Fibroblast of lung (primary cell): ENCODE measurements around the gene MYO1G. TPM values are rescaled to one million over a fixed set of nuclear protein-coding genes. Genes with fewer than 3 reads are reported as not detected.
"Not testable (repeated sequence)": the region's sequence is repeated elsewhere in the genome, so short reads cannot be mapped to it uniquely, and the experiment has no call there.

ENCODE experiments used
- DNase-seq, 2 donors: peaks; one replicate each; pipeline versions ENCODE4 v3.0.0 to v3.0.0-alpha.2; 2010; ENCODE audit warnings: low read depth in 2 of 2
- H2AFZ ChIP-seq: 2 replicates; pipeline ENCODE4 v1.5.1; 2012; ENCODE audit warnings: low read length, control low read depth, inconsistent platforms
- H3K27ac ChIP-seq: 2 replicates; pipeline ENCODE4 v1.5.1; 2011; ENCODE audit warnings: low read length, control low read depth; ENCODE audit not compliant: insufficient read depth
- H3K27me3 ChIP-seq: 2 replicates; pipeline ENCODE4 v1.5.1; 2011; ENCODE audit warnings: mild to moderate bottlenecking, low read length; ENCODE audit not compliant: control insufficient read depth, insufficient read depth
- H3K36me3 ChIP-seq: 2 replicates; pipeline ENCODE4 v1.5.1; 2011; ENCODE audit warnings: low read length; ENCODE audit not compliant: control insufficient read depth, insufficient read depth
- H3K4me1 ChIP-seq: 2 replicates; pipeline ENCODE4 v1.5.1; 2011; ENCODE audit warnings: low read length; ENCODE audit not compliant: control insufficient read depth, insufficient read depth; ENCODE audit errors: extremely low read depth
- H3K4me2 ChIP-seq: 2 replicates; pipeline ENCODE4 v1.5.1; 2011; ENCODE audit warnings: low read length, control low read depth; ENCODE audit not compliant: insufficient read depth; ENCODE audit errors: extremely low read depth
- H3K4me3 ChIP-seq, 4 experiments: fragments of 200-600 bp in 1 of 4; sonication (generic) in 1 of 4; replicated peaks in 1 of 4; 2 replicates each; pipeline ENCODE4 v1.5.1; 2011 to 2016; ENCODE audit warnings: low read length in 4 of 4, low read depth in 3 of 4, mild to moderate bottlenecking in 3 of 4, control low read depth in 2 of 4, inconsistent platforms in 1 of 4, mixed read lengths in 1 of 4; ENCODE audit not compliant: insufficient read depth in 1 of 4; ENCODE audit errors: control extremely low read depth in 1 of 4
- H3K79me2 ChIP-seq: 2 replicates; pipeline ENCODE4 v1.5.1; 2012; ENCODE audit warnings: mild to moderate bottlenecking, low read length, inconsistent platforms; ENCODE audit not compliant: control insufficient read depth, insufficient read depth
- H3K9ac ChIP-seq: 2 replicates; pipeline ENCODE4 v1.5.1; 2011; ENCODE audit warnings: mild to moderate bottlenecking, low read length, control low read depth; ENCODE audit not compliant: insufficient read depth
- H3K9me3 ChIP-seq: 2 replicates; pipeline ENCODE4 v1.5.1; 2012; ENCODE audit warnings: low read depth, low read length; ENCODE audit not compliant: control insufficient read depth, insufficient read depth
- H4K20me1 ChIP-seq: 2 replicates; pipeline ENCODE4 v1.5.1; 2011; ENCODE audit warnings: low read length; ENCODE audit not compliant: control insufficient read depth, insufficient read depth; ENCODE audit errors: extremely low read depth
- CTCF ChIP-seq, 2 donors: IDR thresholded peaks in 1 of 2; conservative IDR thresholded peaks in 1 of 2; 1 replicate in 1 of 2; 2 replicates in 1 of 2; pipeline ENCODE4 v1.5.1; 2011 to 2012; ENCODE audit warnings: low read length in 2 of 2, control low read depth in 1 of 2, inconsistent platforms in 1 of 2, low read depth in 1 of 2, mild to moderate bottlenecking in 1 of 2
- EZH2 ChIP-seq: IDR thresholded peaks from 2 replicates; pipeline ENCODE4 v1.5.1; 2012; ENCODE audit warnings: low read length, control low read depth, mild to moderate bottlenecking; ENCODE audit errors: missing control alignments
- polyA plus RNA-seq, 2 donors: library from polyadenylated mRNA; depleted of rRNA in 1 of 2; stranded (reverse) in 1 of 2; unstranded in 1 of 2; fragments of >200 nt; gene quantifications; 2 replicates each; pipeline ENCODE4 v1.2.1, GENCODE V29; 2011 to 2012; ENCODE audit warnings: missing spikeins in 1 of 2
- total RNA-seq: library from RNA; depleted of rRNA; stranded (reverse); fragments of >200 nt; gene quantifications from 2 replicates; pipeline ENCODE4 v1.2.1, GENCODE V29; 2014

Gene MYO1G
- total and polyA plus RNA-seq, 2 donors (not counting 1 experiment from before 2014, with no cell fraction given), result under 0.01 to 0.10 TPM

- Histone ChIP-seq H3K27ac (no peak overlapping the region), H4K20me1 (no peaks in the 10 kb centered on the region), H3K9ac (no peak overlapping the region), H3K27me3 (no peaks in the 10 kb centered on the region), H3K4me3 (peak overlapping the region in 2 of 4 experiments; percentile 76 to 88), H3K4me2 (peak overlapping the region; percentile 54), H3K36me3 (no peaks in the 10 kb centered on the region), H3K79me2 (peaks cover 27% of the 10 kb centered on the region), H3K4me1 (peaks cover 4% of the 10 kb centered on the region), H3K9me3 (no peaks in the 10 kb centered on the region), H2AFZ (peak overlapping the region; percentile 24)
- DNase-seq, result no peak
- no peak for TF ChIP-seq EZH2
- no peak for TF ChIP-seq CTCF (conservative IDR thresholded peaks at IDR 0.05 in 1 of 2, IDR thresholded peaks at IDR 0.05 in 1 of 2; ENCODE audit: low read depth in 1 of 2, low read length in 2 of 2)
Measured at GRCh38 chr7:44998153-44998871, 19.5 kb upstream of the MYO1G start.

- Histone ChIP-seq H3K79me2 (peaks cover 4% of the 10 kb centered on the region), H3K9me3 (no peaks in the 10 kb centered on the region), H3K36me3 (no peaks in the 10 kb centered on the region), H3K9ac (no peak overlapping the region), H3K27ac (no peak overlapping the region), H3K4me3 (no peak overlapping the region), H3K4me1 (no peaks in the 10 kb centered on the region), H3K4me2 (no peak overlapping the region), H2AFZ (no peak overlapping the region), H3K27me3 (no peaks in the 10 kb centered on the region), H4K20me1 (no peaks in the 10 kb centered on the region)
- DNase-seq, result no peak
- TF ChIP-seq CTCF (conservative IDR thresholded peaks at IDR 0.05 in 1 of 2, IDR thresholded peaks at IDR 0.05 in 1 of 2; ENCODE audit: low read depth in 1 of 2, low read length in 2 of 2) (no peak), EZH2 (no peak)
Measured at GRCh38 chr7:44995555-44996493, 17.0 kb upstream of the MYO1G start.

GRCh38 chr7:44994877-44995554 lies 16.2 kb upstream of the MYO1G start:
- Histone ChIP-seq H4K20me1 (no peaks in the 10 kb centered on the region), H3K4me1 (no peaks in the 10 kb centered on the region), H3K9ac (no peak overlapping the region), H3K36me3 (no peaks in the 10 kb centered on the region), H3K4me3 (no peak overlapping the region), H3K79me2 (no peaks in the 10 kb centered on the region), H2AFZ (no peak overlapping the region), H3K9me3 (no peaks in the 10 kb centered on the region), H3K4me2 (no peak overlapping the region), H3K27ac (no peak overlapping the region), H3K27me3 (no peaks in the 10 kb centered on the region)
- no peak for TF ChIP-seq CTCF (conservative IDR thresholded peaks at IDR 0.05 in 1 of 2, IDR thresholded peaks at IDR 0.05 in 1 of 2; ENCODE audit: low read depth in 1 of 2, low read length in 2 of 2)
- TF ChIP-seq EZH2, result no peak
- DNase-seq, result no peak

GRCh38 chr7:44992004-44992795 lies 13.4 kb upstream of the MYO1G start:
- not testable (repeated sequence) for H3K36me3 ChIP-seq, H3K4me1 ChIP-seq, H2AFZ ChIP-seq, H3K79me2 ChIP-seq, H3K9me3 ChIP-seq, H3K4me2 ChIP-seq, H3K27ac ChIP-seq, H3K9ac ChIP-seq, H3K4me3 ChIP-seq, DNase-seq, H4K20me1 ChIP-seq, H3K27me3 ChIP-seq
